AG04449 (cell line): Measurements from ENCODE around the gene ZNF532.

ENCODE experiments used
- CTCF ChIA-PET: fragments of 350-600 bp; formaldehyde crosslinking; extraction: SDS; loops from one replicate; lab custom pipeline; 2021; ENCODE audit warnings: antibody characterized with exemption; lab: Yijun Ruan, JAX
- POLR2A ChIA-PET: fragments of 400-600, 350-600 bp; formaldehyde crosslinking; extraction: SDS; loops from one replicate; lab custom pipeline; 2020; ENCODE audit warnings: antibody characterized with exemption, inconsistent platforms; lab: Yijun Ruan, JAX
- DNase-seq: peaks from one replicate; pipeline ENCODE4 v3.0.0-alpha.2; 2010; ENCODE audit warnings: low read depth, low spot score
- H3K4me3 ChIP-seq: 2 replicates; pipeline ENCODE4 v1.5.1; 2011; ENCODE audit warnings: low read depth, mild to moderate bottlenecking, control low read depth, low read length
- TF ChIP-seq, protein P1 (sequence below): IDR thresholded peaks from one replicate; pipeline ENCODE4 v1.5.1; 2011; ENCODE audit warnings: mild to moderate bottlenecking, moderate library complexity, low read length, control low read depth, inconsistent platforms; ENCODE audit not compliant: insufficient read depth; ENCODE audit errors: missing control alignments

Gene ZNF532

DNA sequence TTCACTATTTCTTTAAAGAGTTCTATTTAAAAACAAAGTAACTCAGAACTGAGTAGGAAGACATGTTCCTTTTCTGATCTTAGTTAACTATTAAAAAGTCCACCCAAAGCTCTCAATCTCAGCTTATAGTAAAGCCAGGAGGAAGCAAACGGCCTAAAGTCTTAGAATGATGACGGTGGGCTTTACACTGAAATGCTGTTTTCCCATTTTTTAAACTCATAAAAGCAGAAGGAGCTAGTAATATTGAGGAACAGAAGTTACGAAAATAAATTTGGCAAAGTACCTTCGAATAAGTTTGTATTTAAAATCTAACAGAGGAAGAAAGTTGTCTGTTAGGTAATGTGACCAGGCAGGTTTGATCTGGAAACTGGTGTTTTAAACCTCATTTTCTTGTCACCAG, 111.1 kb downstream of the ZNF532 start:
- DNase-seq: no peak
- ChIA-PET CTCF (interaction anchor here (1.4 kb wide), 1 partner anchor 16 kb away, joined by 5 read pairs; no protein-coding TSS in a partner anchor), POLR2A (no interaction called here)
- no peak overlapping the region for H3K4me3 ChIP-seq
- TF ChIP-seq, protein P1, sequence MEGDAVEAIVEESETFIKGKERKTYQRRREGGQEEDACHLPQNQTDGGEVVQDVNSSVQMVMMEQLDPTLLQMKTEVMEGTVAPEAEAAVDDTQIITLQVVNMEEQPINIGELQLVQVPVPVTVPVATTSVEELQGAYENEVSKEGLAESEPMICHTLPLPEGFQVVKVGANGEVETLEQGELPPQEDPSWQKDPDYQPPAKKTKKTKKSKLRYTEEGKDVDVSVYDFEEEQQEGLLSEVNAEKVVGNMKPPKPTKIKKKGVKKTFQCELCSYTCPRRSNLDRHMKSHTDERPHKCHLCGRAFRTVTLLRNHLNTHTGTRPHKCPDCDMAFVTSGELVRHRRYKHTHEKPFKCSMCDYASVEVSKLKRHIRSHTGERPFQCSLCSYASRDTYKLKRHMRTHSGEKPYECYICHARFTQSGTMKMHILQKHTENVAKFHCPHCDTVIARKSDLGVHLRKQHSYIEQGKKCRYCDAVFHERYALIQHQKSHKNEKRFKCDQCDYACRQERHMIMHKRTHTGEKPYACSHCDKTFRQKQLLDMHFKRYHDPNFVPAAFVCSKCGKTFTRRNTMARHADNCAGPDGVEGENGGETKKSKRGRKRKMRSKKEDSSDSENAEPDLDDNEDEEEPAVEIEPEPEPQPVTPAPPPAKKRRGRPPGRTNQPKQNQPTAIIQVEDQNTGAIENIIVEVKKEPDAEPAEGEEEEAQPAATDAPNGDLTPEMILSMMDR: no peak

DNA sequence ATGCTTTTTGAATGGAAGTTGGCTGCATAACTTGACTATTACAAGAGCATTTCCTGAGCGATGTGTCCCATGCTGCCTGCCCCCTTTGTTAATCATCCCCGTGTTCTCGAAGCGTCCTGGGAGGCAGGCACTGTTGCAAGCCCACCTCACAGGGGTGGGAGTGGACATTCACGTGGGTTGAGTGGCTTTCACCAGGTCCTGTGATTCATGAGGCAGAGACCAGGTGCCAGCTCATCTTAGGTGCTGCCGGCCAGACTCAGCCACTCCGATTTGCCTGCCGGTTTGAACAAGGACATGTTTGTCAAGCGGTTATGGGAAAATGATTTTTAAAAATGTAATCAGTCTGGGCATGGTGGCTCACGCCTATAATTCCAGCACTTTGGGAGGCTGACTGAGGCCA, 112.5 kb downstream of the ZNF532 start:
- ChIA-PET CTCF (no interaction called here), POLR2A (no interaction called here)
- TF ChIP-seq, protein P1: no peak
- H3K4me3 ChIP-seq: no peak overlapping the region
- no peak for DNase-seq

DNA sequence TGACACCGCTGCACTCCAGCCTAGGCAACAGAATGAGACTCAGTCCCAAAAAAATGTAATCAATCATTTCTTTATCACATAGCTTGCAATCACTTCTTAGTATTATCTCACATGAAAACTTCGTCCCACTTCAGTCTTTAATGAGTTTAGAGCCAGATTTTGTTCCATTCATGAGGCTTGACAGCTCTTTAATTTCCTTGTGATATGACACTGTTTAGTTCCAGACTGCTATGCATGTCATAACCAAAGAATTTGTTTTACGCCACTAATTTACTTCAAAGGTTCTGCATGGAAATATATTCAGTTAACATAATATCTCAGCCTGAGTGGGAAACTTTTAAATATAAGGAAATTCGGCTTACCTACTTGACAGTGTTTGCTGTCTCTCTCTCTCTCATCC, 113.1 kb downstream of the ZNF532 start:
- DNase-seq: no peak
- TF ChIP-seq, protein P1: no peak
- no peak overlapping the region for H3K4me3 ChIP-seq
- CTCF ChIA-PET: no interaction called here
- POLR2A ChIA-PET: interaction anchor here (0.6 kb wide), 1 partner anchor 40 kb away, joined by 3 read pairs; no protein-coding TSS in a partner anchor

DNA sequence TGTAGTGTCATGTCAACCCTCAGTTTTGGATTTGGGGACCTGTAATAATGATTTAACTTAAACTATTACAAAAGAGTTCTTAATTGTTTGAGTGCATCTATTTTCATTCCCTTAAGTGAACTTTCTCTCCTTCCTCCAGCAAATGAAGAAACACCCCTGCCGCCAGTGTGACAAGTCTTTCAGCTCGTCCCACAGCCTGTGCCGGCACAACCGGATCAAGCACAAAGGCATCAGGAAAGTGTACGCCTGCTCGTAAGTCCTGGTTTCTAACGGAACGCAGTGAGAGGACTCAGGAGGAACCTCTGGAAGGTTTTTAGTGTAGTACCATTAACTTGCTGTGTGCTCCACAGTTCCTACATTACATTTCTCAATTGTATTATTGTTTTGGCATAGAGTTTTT, 114.2 kb downstream of the ZNF532 start:
- ChIA-PET CTCF (no interaction called here), POLR2A (no interaction called here)
- TF ChIP-seq, protein P1: no peak
- no peak overlapping the region for H3K4me3 ChIP-seq
- no peak for DNase-seq

DNA sequence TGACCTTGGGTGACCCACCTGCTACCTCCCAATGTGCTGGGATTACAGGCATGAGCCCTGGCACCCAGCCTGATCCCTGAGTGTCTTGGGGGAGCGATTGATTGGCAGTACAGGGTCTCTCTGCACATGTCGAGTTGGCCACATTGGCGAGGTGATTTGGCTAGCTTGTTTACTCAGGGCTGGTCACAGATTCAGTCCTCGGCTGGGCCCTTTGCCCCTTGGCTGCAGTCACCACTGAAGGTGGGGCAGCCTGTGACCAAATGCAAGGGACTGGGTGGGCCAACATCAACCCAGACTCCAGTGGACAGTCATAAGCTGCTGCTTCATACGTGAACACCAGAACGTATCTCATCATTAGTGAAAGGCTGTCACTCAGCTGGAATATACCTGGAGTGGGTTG, 114.9 kb downstream of the ZNF532 start:
- DNase-seq: no peak
- POLR2A ChIA-PET: no interaction called here
- CTCF ChIA-PET: no interaction called here
- TF ChIP-seq, protein P1: no peak
- H3K4me3 ChIP-seq: no peak overlapping the region

DNA sequence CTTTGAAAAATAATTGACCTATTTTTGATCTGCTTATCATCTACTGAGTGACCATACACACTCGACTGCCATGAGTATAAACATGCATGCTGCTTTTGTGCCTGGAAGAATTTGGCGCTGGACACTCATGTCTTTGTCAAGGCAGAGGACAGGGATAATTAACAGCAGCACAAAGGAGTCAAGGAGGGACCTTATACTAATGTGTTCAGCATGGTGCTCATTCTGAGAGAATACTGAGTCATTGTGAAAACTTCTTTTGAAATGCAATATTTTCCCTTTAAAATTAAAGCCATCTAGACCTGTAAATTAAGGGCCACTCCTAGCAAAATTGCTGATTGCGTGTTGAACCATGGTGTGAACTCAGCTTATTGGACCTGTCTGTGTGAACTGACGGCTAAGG, 116.3 kb downstream of the ZNF532 start:
- CTCF ChIA-PET: no interaction called here
- POLR2A ChIA-PET: no interaction called here

More for the DNA sequence above, 116.3 kb downstream of the ZNF532 start:
- DNase-seq: no peak
- no peak overlapping the region for H3K4me3 ChIP-seq
- TF ChIP-seq, protein P1: no peak
